Activated naive CD8-positive, alpha-beta T cell treated with anti-CD3 and anti-CD28 coated beads, Interleukin-2, amount 50 U/mL, for 16 hours (primary cell): ENCODE data around the gene NAA10.

Experiments
- DNase-seq: peaks from one replicate; pipeline ENCODE4 v3.0.0-alpha.2; 2020; ENCODE audit warnings: low read depth, low spot score

Gene NAA10

DNA sequence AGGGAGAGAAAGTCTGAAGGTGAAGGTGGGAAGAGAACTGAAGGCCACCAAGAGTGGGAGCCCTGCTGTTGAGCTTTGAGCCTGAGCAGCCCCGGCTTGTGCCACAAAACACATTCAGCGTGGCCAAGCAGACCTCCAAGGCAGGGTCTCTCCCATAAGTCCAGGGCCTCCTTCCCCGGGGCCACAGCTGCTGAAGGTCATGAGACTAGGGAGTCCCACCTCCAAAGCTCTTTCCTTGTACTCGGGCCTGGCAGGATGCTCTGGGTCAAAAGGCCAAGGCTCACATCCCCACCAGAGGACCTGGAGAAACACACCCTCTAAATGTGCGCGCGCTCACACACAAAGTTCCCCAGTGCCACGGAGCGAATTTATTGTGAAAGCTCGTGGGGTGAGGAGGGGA is 5.3 kb downstream of the NAA10 start:
- no peak for DNase-seq

DNA sequence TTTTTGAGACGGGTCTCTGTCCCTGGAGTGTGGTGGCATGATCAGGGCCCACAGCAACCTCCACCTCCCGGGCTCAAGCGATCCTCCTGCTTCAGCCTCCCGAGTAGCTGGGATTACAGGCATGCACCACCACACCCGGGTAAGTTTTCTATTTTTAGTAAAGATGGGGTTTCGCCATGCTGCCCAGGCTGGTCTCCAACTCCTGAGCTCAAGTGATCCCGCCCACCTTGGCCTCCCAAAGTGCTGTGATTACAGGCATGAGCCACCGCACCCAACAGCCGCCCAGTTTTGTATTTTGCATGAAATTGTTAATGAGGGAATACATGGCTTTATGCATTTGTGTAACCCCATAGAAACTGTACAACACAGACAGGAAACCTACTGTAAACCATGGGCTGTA is 6.0 kb downstream of the NAA10 start:
- no peak for DNase-seq

DNA sequence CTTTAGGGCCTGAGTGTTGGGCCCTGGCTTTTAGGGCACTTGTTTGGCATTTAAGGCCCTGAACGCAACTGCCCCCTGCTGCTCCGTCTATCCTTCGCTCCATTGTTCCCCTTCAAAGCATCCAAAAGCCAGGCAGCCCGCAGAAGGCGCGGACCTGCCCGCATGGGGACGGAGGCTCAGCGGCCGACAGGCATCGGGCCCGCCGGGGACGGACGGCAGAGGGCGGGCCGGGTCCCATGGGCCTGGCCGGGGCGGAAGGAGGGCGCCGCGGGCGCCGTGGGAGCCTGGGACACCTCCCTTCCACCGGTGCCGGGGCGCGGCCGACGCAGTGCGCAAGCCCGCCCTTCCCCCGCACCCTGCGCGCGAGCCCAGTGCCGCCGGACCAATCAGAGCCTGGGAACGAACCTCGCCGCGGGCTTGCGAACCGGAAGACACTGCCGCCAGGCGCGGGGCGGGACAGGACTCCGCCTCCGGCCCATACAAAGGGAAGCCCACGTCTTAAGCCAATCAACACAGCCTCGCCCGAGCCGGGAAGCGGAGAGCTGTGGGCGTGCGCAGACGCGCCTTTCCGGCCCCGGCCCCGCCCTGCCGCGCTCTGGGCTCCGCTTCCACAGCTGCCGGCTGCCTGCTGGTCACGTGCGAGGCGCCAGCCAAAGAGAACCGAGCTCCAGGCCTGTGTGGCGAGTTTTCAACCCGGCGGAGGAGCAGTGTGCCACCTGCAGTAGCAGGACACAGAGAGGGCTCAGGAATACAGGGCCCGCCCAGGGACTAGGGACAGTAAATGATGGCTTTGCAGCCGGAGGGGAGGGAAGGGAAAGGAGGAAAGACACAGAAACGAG is 6.7 kb downstream of the NAA10 start:
- peak; percentile 76 for DNase-seq

DNA sequence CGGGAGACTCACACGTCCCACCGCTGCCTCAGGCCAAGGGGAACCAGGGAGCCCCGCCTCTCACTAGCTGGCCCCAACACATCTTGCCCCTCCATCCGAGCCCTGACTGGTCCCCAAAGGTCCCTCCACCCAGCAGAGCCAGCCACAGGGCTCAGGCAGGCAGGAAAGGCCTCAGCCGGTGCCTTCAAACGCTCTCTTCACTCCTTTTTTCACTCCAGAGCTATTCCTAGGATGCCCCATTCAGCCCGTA is 7.2 kb downstream of the NAA10 start:
- DNase-seq: no peak

DNA sequence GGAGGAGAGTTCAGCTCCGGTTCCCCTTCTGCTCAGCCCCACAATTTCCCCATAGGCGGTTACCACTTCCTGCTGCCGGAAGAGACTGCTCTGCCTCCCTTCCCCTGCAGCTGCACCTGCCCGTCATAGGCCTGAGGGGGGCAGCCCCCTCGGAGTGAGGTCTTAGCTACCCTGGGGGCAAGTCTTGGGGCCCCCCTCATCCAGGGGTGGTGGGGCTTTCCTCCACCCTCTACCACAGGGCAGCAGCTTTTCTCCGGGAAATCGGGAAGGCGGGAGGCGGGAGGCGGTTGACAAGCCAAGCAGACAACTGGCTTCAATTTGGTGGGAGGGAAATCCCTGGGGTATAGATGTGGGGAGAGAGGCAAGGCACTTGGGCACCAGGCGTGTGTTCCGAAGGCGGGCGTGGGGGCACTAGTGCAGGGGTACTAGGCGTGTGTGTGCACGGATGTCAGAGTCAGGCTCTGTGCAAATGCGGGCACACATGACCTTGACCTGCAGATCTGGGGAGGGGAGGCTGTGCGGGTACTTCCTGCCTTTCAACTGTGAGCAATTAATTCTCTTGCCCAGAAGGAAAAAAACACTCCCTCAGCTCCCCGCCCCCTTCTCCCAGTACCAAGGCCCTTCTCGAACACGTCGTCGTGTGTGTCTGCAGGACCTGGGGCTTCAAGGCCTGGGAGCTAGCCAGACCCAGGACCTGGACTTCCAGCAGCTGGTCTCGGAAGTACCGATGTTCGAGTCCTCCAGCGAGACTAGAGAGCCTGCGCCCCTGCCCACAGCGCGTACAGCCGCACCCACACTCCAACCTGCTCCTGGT is 7.8 kb downstream of the NAA10 start:
- DNase-seq: no peak

DNA sequence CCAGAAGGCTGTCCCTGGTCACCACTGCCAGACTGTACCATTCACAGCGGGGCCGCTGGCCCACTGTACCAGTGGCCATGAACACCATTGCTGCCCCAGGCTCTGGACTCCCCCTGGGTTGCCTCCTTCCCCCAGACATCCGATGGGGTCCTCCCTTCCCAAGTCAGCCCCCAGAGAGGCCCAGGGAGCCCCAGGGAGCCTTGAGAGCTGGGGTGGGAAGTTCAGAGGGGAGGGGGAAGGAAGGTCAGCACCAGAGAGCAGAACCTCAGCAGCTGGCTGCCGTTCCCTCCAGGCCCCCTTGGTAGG is 8.3 kb downstream of the NAA10 start:
- DNase-seq: no peak

DNA sequence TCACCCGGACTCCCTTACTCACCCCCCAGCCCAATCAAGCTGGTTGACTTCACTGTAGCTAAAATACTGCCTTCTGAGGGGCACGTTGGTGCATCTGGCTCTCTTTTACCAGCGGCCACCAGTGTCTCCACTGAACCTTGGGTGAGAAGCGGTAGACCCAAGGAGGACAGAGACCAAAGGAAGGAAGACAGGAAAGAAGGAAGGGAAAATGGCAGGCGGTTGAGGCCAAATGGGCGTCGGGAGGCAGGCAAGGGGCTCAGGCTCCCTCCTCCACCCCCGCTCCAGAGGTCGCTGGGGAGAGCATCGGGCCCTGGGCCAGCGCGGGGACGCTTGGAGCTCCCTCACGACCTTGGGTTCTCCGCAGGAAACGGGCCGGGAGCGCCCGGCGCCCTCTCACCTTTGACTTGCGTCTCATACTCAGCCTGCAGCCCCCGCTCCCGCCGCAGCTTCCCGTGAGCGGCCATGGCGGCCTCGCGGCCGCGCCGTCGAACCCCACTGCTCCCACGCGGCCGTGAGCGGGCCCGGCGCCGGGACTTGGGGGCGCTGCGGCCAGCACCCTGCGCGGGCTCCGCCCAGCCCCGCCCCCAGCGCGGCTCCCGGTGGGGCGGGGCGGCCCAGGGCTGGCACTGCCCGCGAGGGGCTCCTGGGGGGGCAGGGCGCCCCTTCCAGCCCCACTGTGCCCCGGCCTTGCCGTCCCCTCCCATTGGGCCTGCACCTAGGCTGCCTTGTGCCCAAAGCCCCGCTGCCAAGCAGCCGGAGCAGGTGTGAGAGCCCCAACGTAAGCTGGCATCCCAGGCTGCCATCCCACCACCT is 8.9 kb downstream of the NAA10 start, which contains the start of gene ARHGAP4:
TSS of gene ARHGAP4 (minus strand) at position 526 of the 813 bp plus-strand sequence. CDS start at position 464, 62 bp downstream.
- no peak for DNase-seq

DNA sequence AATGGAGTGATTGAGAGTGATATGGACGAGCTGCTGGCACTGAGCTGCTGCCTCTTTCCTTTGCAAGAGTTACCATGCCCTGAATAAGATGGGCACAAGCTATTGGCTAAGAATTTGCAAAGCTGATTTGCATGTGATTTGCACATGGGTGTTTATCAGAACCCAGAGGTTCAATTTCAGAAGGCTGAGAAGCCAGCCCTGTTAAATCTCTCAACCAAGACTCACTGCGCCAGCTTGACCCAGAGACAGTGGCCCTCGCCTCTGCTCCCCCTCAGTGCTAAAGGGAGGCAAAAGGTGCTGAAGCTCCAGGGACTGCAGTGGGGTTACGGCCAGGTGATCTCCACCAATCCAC is 9.5 kb downstream of the NAA10 start:
- DNase-seq: no peak

DNA sequence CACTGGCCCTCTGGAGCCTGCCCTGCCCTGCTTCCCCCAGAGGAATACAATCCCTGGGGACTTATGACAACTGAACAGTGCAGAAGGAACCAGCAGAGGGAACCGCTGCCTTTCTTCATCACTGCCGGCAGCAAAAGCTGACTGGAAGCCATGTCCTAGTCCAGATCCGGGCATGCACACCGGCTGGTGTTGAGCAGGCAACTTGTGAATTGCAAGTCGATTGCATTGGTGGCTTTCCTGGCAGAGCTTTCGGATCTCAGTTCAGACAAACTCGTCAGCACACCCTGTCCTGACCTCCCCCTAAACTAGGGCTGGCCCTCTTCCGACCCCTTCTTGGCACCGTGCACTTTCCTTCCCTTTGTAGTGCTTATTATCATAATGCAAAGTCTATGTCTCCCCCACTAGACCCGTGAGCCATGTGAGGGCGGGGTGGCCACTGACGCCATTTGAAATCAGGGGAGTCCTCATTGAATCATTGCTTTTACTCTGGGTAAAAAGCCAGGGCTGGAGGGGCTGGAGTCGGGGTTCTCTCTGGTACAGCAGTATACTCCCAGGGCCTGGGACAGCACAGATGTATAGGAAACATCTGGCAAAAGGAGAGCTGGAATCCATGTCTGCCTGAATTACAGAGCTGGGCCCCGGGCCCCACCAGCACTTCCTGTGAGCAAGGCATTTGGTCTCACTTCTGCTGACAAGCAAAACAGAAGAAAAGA is 10.5 kb downstream of the NAA10 start:
- DNase-seq: no peak

DNA sequence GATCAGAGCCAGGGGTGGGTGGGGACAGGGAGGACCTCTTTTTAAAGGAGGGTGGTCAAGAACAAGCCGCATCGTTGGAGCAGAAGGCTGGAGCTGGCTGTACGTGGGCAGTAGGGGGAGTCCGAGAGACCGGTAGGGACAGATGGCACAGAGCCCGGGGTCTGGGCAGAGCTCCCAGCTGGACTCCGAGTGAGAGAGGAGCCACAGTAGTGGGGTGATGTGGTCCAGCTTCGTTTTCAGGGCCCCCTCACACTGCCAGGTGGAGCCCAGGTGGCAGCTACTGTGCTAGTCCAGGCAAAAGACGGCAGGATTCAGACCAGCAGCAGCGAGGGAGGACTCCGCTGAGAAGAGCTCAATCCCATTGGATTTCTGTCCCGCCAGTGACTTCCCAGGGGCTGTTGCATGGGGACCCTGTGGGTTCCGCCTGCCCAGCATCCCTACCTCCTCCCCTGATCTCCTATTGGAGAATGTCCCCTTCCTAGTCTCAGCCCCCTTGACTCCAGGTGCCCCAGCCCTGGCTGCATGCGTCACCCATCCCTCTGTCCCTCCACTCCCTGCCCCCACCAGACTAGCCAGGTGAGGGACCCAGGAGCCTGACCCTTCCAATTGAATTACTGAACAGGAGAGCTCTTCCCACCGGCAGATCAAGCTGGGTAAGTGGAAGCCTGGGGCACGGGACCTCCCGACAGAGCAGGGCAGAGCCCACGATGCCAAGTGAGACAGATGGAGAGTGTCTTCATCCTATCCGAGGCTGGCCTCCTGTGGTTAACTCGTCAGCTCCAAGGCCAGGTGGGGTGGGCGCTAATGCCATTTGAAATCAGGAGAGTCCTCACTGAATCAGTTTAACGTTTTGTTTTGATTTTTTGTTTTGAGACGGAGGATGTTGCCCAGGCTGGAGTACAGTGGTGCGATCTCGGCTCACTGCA is 11.6 kb downstream of the NAA10 start:
- no peak for DNase-seq

DNA sequence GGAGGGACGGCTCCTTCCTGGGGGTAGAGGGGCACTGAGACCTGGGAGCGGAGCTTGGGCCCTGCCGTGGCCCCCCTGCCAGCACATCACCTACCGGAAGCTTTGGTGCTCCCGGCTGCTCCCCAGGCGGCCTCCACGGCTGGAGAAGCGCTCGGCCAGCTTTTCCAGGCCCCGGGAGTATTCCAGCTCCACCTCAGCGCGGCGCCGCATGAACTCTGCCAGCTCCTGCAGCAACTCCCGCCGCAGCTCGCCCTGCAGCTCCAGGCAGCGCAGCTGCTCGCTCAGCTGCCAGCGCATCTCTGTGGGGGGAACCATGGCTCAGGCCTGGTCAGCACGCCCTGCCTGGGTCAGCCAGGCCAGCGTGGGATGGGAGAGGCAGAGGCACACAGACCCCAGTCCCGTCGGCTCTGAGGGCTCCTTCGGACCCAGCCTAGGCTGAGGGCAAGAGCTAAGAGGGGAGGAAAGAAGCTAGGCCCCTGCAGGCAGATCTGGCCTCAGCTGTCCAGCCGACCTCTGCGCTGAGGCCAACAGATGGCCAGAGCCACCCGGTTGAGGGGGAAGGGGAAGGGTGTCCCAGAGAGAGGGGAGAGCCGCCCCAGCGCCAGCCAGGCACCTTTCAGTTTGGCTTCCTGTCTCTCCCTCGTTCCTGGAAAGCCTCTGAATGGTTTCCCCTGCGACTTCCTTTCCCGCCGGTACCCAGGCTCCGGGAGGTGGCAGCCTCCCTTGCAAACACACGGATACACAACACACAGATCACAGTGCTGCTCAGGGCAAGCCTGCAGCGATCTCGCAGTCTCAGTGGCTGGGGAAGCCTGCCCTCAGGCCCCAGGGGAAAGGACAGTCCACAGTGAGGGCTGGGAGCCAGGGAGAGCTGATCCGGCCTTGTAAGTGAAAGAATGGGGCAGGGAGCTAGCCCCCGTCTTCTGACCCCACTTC is 13.1 kb downstream of the NAA10 start:
- no peak for DNase-seq

DNA sequence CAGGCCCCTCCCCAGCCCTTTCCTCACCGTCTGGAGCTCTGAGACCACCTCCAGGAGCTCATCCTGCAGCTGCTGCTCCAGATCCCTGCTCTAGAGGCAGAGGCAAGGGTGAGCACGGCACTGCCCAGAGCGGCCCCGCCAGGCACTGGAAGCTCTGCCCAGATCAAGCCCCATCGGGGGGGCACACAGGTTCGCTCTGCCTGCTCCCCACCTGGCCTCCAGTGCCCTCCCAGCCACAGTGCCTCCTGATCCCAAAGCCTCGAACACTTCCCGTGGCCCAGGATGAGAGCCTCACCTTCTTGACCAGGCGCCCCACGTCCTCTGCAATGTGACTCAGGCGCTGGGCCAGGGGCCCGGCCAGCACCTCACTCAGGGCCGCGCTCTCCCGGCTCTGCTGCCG is 13.8 kb downstream of the NAA10 start:
- DNase-seq: no peak

DNA sequence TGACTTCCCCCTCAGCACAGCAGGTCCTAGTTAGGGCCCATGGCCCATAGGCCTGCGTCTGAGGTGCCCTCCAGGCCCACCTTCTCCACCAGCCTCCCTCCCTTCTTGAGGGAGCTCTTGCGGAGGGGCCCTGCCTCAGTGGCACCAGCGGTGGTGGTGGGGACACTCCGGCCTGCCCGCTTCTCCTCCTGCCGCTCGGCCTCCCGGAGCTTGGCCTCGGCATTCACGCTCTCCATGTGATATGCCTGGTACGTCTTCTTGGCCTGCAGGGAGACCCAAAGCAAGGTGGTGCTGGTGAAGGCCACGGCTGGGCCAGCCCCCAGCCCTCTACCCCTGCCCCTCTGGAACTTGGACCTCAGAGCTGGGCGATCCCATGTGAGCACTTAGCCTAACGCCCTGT is 14.3 kb downstream of the NAA10 start:
- DNase-seq: no peak

DNA sequence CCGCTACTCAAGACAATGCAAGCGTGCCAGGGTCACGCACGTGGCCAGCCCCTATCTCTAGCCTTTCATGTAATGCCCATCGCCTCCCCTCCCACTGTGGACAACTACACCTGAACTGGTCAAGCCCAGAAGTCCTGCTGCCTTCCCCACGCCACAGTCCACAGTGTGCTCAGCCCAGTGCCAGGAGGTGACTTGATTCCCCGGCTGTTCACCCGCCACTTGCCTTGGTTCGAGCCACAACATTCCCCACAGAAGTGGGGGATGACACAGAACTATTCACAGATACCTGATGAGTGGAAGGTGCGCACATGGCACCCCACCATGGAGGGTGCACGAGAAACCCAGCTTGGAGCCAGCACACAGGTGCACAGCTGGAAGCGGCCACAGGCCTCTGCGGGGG is 15.6 kb downstream of the NAA10 start:
- DNase-seq: no peak

DNA sequence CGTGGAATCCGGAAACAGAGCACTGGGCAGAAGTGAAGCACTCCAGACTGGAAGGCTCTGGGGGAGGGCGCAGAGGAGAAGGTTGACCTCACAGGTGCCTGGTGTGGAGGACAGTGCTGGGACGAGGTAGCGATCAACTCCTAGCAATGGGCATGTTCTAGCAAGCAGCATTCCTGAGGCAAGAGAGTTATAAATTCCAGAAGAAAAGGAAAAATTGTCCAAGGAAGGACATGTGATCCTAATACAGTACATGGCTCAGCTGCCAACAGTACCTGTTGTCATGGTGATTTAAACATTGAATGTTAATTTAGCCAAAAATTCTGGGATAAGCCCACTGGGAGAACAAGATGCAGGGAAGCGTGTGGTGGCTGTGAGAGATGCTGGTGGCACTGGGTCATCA is 17.0 kb downstream of the NAA10 start:
- DNase-seq: no peak

DNA sequence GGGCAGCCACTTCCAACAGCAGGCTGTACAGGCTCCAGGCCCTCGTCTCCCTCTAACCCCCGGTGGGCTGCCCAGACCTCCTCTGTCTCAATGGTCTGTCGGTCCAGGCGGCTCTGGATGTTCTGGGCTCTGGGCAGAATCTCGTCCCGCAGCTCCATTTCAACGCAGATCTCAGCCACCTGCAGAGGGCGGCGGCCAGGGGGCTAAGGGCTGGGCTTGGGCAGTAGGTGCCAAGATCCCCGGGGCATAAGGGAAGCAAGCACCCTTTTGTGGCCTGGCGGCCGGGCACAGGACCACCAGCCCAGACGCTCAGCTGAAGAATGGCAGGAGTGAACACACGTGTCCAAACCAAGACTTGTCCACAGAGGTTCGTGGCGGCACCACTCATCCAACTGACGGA is 21.1 kb downstream of the NAA10 start:
- DNase-seq: no peak

DNA sequence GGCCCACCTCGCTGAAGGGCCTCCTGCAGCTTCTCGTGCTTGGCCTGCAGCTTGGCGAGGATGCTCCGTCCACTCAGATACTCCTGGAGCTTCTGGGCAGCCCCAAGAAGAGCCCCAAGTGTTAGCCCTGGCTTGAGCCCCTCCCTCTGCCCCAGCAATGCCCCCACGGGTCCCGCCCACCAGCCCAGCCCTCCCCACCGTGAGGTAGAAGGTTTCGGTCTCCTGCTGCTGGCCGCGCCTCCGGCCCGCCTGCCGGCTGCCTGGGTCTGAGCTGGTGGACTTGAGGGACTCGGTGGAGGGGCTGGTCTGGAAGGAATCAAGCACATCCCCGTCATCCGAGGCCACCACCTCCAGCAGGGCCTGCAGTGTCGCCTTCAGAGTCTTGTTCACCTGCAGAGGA is 21.6 kb downstream of the NAA10 start:
- DNase-seq: no peak

DNA sequence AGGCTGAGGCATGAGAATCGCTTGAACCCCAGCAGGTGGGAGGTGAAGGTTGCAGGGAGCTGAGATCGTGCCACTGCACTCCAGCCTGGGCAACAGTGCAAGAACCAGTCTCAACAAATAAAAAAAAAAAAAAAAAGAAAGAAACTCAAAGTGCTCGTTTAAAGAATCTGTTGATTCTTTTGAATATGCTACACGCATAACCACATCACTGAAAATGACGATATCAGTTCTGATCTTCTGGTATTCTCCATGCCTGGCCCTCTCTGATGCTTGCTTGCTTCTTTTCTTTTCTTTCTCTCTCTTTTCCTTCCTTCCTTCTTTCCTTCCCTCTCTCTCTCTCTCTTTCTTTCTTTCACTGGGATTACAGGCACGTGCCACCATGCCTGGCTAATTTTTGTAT is 23.0 kb downstream of the NAA10 start:
- DNase-seq: no peak

DNA sequence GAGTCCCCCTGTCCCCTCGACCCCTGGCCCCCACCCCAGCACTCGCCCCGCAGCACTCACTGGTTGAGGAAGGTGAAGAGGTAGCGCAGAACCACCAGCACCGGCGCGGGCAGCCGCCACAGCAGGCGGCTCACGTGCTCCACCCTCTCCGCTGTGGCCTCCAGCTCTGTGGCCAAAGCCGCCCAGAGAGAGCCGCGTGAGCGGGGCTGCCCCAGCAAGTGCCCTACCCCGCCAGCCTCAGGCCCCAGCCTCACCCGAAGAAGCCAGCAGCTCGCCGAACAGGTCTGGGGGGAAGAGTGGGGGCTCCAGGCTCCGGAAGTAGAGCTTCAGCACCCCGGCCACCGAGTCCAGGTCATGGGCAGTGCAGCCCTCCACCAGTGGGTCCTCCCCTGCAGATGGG is 24.4 kb downstream of the NAA10 start:
- no peak for DNase-seq

DNA sequence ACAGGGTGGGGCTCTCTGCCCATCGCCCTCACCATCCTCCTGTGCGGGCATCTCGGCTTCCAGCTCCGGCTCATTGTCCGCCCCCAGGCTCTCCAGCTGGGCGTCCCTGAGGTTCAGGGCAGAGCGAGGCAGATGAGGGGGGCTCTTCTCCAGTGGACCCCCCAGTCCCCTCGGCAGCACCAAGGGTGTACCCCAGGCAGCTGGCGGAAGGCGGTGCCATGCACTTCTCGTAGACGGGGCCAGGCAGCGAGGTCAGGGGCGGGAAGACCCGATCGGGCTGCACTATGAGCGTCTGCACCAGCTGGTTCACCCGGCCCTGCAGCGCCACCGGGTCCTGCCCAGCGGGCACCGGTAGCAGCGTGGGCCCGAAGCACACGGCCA is 24.9 kb downstream of the NAA10 start:
- DNase-seq: no peak
